ENCODE data around the gene ROR1.

The ROR1 gene

GRCh38 chr1:63861052-63861691, 87.4 kb downstream of the ROR1 start:
- no peak for DNase-seq

DNA sequence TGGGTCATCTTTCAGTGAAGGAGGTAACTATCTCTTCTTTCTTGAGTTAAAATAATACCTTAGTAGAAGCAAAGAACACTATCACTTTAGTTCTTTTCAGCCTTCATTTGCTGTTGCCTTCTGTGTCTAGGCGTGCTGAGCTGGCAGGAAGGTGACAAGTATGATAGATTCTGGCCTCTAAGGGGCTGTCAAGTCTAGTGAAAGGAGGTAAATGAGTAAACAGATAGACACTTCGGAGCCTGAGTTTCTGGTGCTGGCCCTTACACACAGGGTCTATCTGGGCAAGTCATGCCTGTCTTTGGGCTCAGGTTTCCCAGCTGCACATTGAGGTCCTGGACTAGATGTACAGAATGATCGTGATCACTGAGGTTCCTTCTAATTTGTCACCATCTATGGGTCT, 89.3 kb downstream of the ROR1 start:
- no peak for DNase-seq

DNA sequence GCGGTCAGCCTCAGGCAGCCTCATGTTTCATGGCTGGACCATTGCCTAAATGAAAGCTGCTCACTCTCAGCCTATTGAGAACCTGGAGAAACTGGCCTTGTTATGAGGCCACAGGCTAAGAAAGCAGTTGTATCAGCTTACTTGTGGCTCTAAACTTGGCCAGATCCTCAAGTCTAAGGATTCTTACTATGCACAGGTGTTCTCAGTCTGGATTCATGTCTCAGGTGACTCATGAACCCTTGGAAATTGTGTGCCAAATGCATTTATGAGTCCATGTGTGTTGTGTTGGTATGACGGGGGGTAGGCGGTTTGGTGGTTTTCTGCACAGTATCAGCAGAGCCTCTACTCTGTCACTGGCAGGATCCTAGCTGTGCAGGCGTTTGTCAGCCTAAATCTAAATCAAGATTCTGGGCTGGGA, 90.4 kb downstream of the ROR1 start:
- DNase-seq, result no peak

DNA sequence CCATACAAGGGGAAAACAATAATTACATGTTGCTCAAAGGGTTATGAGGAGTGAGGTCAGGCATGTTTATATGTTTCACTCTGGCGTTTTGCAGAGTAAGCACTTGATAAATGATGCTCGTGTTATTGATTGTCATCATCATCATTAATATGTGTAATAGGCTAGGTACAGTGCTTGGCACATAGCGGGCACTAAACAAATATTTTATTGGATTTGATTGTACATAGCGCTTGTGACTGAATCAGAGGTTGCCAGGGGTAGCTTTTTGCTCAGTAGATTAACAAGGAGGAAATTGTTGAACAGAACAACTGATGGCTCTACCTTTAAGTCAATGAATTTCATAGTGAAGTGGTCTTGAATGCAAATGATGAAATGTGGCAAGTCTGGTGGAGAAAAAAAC, 91.7 kb downstream of the ROR1 start:
- DNase-seq, result no peak

- DNase-seq, result no peak
These were observed 92.3 kb downstream of the ROR1 start for GRCh38 chr1:63866084-63866483.

DNA sequence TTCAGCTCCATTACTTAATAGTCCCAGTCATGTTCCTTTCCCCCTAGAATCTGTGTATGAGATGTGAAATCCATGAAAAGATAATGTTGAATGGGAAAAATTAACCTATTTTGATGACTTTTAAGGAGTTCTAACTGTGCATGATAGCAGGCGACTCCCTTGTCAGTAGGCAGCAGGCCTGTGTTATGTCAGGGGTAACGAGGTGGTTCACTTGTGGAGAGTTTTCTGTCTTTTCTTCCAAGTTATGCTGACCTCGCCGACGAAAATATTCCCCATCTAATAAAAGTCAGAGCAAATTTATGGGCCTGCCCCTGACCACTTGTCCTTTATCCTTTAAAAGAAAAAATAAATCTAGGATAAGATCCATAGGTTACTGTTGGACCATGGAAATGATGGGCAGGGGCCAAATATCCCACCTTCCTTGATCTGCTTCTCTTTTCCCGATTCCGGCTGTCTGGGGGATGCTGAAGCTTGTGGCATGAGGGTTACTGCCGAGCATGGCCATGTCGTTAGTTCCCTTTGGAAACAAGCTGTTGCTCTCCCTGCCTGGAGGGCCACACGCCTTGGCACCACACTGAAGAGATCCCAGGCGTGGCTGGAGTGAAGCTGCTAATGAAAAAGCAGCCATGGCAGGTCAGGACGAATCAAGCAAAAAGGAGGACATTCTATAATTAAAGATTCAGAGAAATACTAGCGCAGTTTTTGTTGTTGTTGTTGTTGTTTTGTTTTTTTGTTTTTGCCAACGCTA, 93.8 kb downstream of the ROR1 start:
- DNase-seq, result no peak

GRCh38 chr1:63868268-63868781, 94.5 kb downstream of the ROR1 start:
- no peak for DNase-seq

DNA sequence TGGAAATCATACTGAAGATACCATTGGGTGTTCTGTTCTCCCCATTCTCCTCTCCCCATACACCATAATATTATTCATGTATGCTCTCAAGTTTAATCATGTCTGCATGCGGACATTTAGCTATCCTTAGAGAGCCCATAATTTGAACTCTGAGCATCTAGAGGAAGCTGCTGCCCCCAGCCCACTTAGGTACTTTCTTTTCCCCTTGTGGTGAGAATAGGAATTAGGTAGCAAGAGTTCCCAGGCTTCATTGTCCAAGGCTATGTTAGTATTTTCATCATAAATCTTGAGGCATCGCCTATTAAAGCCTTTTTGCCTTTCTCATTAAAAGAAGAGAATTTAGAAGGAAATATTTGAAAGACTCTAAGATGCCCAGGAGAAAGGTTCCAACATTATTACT, 96.3 kb downstream of the ROR1 start:
- DNase-seq, result no peak

DNA sequence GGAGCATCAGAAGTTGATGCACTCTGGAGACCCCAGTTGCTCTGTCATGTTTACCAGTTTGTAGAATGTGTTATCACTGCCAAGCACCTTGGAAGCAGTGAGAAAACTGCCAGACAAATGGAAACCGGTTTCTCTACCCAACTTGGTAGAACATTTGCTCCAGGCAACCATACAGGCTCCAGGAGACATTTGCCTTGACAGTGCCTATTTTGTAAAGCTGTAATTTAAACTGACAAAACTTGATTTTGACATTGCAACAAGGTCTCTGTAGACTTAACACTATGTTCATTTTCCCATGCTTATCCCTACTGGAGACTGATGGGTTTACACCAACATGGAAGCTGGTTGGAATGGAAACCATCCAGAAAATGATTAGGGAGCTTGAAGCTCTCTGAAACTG, 97.6 kb downstream of the ROR1 start:
- DNase-seq, result no peak

DNA sequence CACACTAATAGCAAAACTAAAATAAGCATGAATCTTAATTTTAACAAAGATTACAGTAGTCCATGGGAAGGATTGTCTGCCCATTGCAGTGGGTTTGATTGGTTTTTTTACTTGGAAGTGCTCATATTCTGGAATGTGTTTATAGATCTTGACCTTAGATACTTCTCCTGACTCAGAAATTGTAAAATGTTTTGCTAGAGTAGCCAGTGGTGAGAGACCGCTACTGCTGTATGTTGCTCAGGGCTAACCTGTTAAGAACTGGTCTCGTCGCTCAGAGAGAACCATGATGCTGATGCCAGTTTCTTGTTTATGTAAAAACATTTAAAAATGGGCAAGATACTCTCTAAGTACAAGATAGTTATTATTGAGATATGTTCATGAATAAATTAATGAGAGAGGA, 99.9 kb downstream of the ROR1 start:
- DNase-seq, result no peak

GRCh38 chr1:63874278-63874880, 100.6 kb downstream of the ROR1 start:
- no peak for DNase-seq

GRCh38 chr1:63875636-63876035, 101.8 kb downstream of the ROR1 start:
- DNase-seq, result no peak

GRCh38 chr1:63877021-63877767, 103.4 kb downstream of the ROR1 start:
- DNase-seq, result no peak

- DNase-seq, result no peak
These were observed 104.0 kb downstream of the ROR1 start for GRCh38 chr1:63877816-63878215.

DNA sequence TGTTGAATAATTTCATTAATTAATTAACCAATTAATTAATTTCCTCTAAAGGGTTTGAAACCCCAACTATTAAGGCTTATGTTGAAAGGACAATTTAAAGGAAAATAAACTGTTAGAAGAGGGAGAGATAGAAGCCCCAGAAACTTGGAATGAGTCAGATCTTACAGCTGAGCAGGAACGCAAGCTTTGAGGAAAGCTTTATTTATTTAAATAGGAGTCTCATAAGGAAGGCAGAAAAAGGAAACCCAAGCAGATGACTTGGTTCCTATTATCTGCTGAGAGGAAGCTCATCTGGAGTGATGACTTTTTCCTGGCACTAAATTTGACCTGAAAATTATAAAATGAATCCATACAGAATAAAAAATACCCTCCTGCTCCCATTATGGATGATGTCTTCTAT, 105.1 kb downstream of the ROR1 start:
- DNase-seq, result no peak

DNA sequence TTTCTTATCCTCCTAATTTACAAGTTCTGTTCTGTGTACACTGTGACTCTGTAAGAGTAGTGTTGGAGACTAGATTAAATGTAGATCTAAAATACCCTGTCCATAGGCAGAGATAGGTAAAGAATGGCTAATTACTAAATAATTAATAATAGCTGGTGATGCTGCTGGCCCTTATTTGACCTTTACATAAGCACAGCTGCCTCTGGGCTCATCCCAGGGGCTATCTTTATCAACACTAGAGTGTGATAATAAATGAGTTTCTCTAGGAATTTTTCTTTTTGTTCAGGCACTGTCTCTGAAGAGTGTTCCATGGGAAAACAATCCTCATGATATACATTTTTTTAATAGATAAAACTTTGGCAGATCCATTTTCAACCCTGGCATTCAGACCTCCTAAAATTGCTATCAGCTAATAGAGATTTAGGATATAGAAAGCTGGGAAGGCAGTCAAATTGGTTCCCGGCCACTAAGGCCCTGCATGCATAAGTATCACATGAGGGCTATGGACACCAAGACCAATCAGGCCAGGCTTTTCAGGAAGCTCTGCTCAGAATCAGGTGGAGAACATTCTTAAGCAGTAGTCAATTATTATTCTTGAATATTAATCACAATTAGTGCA, 107.2 kb downstream of the ROR1 start:
- DNase-seq, result no peak

DNA sequence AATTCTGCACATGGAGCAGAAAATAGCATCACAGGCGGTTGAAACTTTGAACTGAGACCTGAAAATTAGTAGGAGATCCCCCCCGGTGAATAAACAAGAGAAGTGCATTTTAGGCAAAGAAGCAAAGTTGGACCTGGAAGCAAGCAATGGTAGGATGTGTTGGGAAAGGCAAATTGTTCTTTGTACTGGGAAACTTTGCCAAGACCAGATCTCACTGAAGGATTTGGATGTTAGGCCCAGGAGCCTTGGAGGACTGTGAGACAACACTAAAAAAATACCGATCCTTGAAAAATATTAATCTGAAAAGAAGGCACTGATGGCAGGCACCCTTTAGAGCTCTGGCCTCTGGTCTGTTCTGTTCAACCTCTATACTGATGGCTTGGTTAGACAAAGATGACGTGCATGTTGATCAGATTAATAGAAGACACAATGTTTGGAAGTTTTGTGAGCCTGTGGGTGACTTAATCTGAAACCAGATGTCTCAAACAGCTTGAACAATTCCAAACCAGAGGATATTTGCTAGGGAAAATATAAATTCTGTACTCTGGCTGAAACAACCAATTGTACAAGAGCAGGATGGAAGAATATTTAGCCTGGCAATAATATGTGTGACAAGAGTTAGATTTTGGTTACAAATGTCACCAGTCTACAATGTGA, 108.4 kb downstream of the ROR1 start:
- no peak for DNase-seq

- DNase-seq, result no peak
These were observed 109.8 kb downstream of the ROR1 start for GRCh38 chr1:63883494-63884235.

DNA sequence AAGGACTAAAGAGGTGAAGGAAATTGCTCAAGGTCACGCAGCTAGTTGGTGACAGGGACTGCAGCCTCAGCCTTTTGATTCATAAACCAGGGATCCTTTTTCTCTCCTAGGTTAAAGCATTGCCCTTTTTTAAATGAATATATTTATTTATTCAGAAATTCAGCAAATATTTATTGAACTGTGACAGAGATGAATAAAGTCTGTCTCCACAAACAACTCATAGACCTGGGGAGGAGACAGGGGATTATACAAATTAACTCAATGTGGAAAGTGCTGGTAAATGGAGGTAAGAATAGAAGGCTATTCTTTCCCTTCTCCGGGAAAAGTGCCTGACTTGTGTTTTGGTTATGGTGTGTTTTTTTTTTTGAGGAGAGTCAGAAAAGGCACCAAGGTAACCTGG, 110.7 kb downstream of the ROR1 start:
- no peak for DNase-seq

GRCh38 chr1:63885899-63886298, 112.1 kb downstream of the ROR1 start:
- DNase-seq, result no peak

DNA sequence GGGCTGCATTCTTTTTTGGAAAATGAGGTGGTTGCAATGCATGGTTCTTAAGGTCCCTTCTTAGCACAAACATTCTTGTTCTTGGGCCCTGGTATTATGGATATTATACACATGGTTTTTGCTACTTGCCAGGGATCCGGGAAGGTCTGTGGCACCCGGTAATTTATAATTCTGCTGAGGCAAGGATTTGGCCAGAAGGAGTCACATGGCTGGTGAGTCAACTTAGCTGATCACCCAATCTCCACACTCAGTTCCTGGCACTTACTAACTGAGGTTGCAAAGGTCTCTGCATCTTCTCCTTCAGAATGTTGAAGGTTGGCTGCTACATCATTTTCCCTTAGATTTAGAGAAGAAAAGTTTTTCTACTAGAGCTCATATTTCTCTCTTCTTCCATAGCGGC, 112.5 kb downstream of the ROR1 start:
- no peak for DNase-seq

- DNase-seq, result no peak
These were observed 114.0 kb downstream of the ROR1 start for GRCh38 chr1:63887809-63888208.
